ENCODE data around the gene MIEF1.

The MIEF1 gene

GRCh38 chr22:39467390-39467895 lies 34.6 kb upstream of the MIEF1 start:
- no peak overlapping the region for H3K27ac Mint-ChIP-seq
- H3K4me3 Mint-ChIP-seq: no peak overlapping the region
- H3K4me1 Mint-ChIP-seq (ENCODE audit: low read depth): peaks cover 12% of the 10 kb centered on the region
- no peaks in the 10 kb centered on the region for H3K9me3 Mint-ChIP-seq (ENCODE audit: low read depth)
- no peaks in the 10 kb centered on the region for H3K27me3 Mint-ChIP-seq
- no peaks in the 10 kb centered on the region for H3K36me3 Mint-ChIP-seq

GRCh38 chr22:39468487-39469325 lies 33.4 kb upstream of the MIEF1 start:
- Mint-ChIP-seq H3K27me3 (no peaks in the 10 kb centered on the region), H3K36me3 (no peaks in the 10 kb centered on the region), H3K4me1 (ENCODE audit: low read depth) (peaks cover 20% of the 10 kb centered on the region), H3K4me3 (no peak overlapping the region), H3K9me3 (ENCODE audit: low read depth) (no peaks in the 10 kb centered on the region), H3K27ac (no peak overlapping the region)

GRCh38 chr22:39469326-39469680 lies 32.8 kb upstream of the MIEF1 start:
- no peaks in the 10 kb centered on the region for H3K9me3 Mint-ChIP-seq (ENCODE audit: low read depth)
- no peak overlapping the region for H3K27ac Mint-ChIP-seq
- H3K36me3 Mint-ChIP-seq: no peaks in the 10 kb centered on the region
- no peaks in the 10 kb centered on the region for H3K27me3 Mint-ChIP-seq
- H3K4me1 Mint-ChIP-seq (ENCODE audit: low read depth): peaks cover 20% of the 10 kb centered on the region
- no peak overlapping the region for H3K4me3 Mint-ChIP-seq

- Mint-ChIP-seq H3K27me3 (no peaks in the 10 kb centered on the region), H3K4me3 (no peak overlapping the region), H3K9me3 (ENCODE audit: low read depth) (no peaks in the 10 kb centered on the region), H3K36me3 (no peaks in the 10 kb centered on the region), H3K27ac (no peak overlapping the region), H3K4me1 (ENCODE audit: low read depth) (peaks cover 20% of the 10 kb centered on the region)
These were observed 32.2 kb upstream of the MIEF1 start for GRCh38 chr22:39469681-39470450.

GRCh38 chr22:39470451-39471291 lies 31.4 kb upstream of the MIEF1 start:
- no peak overlapping the region for H3K27ac Mint-ChIP-seq
- no peaks in the 10 kb centered on the region for H3K9me3 Mint-ChIP-seq (ENCODE audit: low read depth)
- H3K36me3 Mint-ChIP-seq: no peaks in the 10 kb centered on the region
- no peak overlapping the region for H3K4me3 Mint-ChIP-seq
- H3K27me3 Mint-ChIP-seq: no peaks in the 10 kb centered on the region
- H3K4me1 Mint-ChIP-seq (ENCODE audit: low read depth): peaks cover 20% of the 10 kb centered on the region

GRCh38 chr22:39471381-39472141 lies 30.5 kb upstream of the MIEF1 start:
- no peaks in the 10 kb centered on the region for H3K9me3 Mint-ChIP-seq (ENCODE audit: low read depth)
- H3K4me1 Mint-ChIP-seq (ENCODE audit: low read depth): peaks cover 20% of the 10 kb centered on the region
- no peaks in the 10 kb centered on the region for H3K36me3 Mint-ChIP-seq
- H3K27me3 Mint-ChIP-seq: no peaks in the 10 kb centered on the region
- H3K4me3 Mint-ChIP-seq: no peak overlapping the region
- no peak overlapping the region for H3K27ac Mint-ChIP-seq

GRCh38 chr22:39472570-39473556 lies 29.2 kb upstream of the MIEF1 start:
- Mint-ChIP-seq H3K36me3 (no peaks in the 10 kb centered on the region), H3K27me3 (no peaks in the 10 kb centered on the region), H3K4me1 (ENCODE audit: low read depth) (peaks cover 20% of the 10 kb centered on the region), H3K4me3 (no peak overlapping the region), H3K9me3 (ENCODE audit: low read depth) (no peaks in the 10 kb centered on the region), H3K27ac (no peak overlapping the region)

- Mint-ChIP-seq H3K4me3 (no peak overlapping the region), H3K27me3 (no peaks in the 10 kb centered on the region), H3K9me3 (ENCODE audit: low read depth) (no peaks in the 10 kb centered on the region), H3K36me3 (no peaks in the 10 kb centered on the region), H3K27ac (no peak overlapping the region), H3K4me1 (ENCODE audit: low read depth) (peaks cover 20% of the 10 kb centered on the region)
These were observed 28.2 kb upstream of the MIEF1 start for GRCh38 chr22:39473851-39474250.

- Mint-ChIP-seq H3K27ac (no peak overlapping the region), H3K4me1 (ENCODE audit: low read depth) (peaks cover 20% of the 10 kb centered on the region), H3K36me3 (no peaks in the 10 kb centered on the region), H3K4me3 (no peak overlapping the region), H3K9me3 (ENCODE audit: low read depth) (no peaks in the 10 kb centered on the region), H3K27me3 (no peaks in the 10 kb centered on the region)
These were observed 27.6 kb upstream of the MIEF1 start for GRCh38 chr22:39474351-39475111.

GRCh38 chr22:39475337-39475736 lies 26.8 kb upstream of the MIEF1 start:
- H3K4me3 Mint-ChIP-seq: no peak overlapping the region
- H3K27ac Mint-ChIP-seq: no peak overlapping the region
- H3K9me3 Mint-ChIP-seq (ENCODE audit: low read depth): no peaks in the 10 kb centered on the region
- H3K27me3 Mint-ChIP-seq: no peaks in the 10 kb centered on the region
- H3K36me3 Mint-ChIP-seq: no peaks in the 10 kb centered on the region
- peaks cover 20% of the 10 kb centered on the region for H3K4me1 Mint-ChIP-seq (ENCODE audit: low read depth)

- Mint-ChIP-seq H3K27ac (no peak overlapping the region), H3K36me3 (no peaks in the 10 kb centered on the region), H3K27me3 (no peaks in the 10 kb centered on the region), H3K9me3 (ENCODE audit: low read depth) (no peaks in the 10 kb centered on the region), H3K4me1 (ENCODE audit: low read depth) (peaks cover 20% of the 10 kb centered on the region), H3K4me3 (no peak overlapping the region)
These were observed 26.2 kb upstream of the MIEF1 start for GRCh38 chr22:39475902-39476301.

- Mint-ChIP-seq H3K9me3 (ENCODE audit: low read depth) (no peaks in the 10 kb centered on the region), H3K27ac (no peak overlapping the region), H3K36me3 (no peaks in the 10 kb centered on the region), H3K4me1 (ENCODE audit: low read depth) (peaks cover 15% of the 10 kb centered on the region), H3K27me3 (no peaks in the 10 kb centered on the region), H3K4me3 (no peak overlapping the region)
These were observed 25.4 kb upstream of the MIEF1 start for GRCh38 chr22:39476664-39477063.

- Mint-ChIP-seq H3K9me3 (ENCODE audit: low read depth) (no peaks in the 10 kb centered on the region), H3K36me3 (no peaks in the 10 kb centered on the region), H3K4me1 (ENCODE audit: low read depth) (peaks cover 6% of the 10 kb centered on the region), H3K27me3 (no peaks in the 10 kb centered on the region), H3K27ac (no peak overlapping the region), H3K4me3 (no peak overlapping the region)
These were observed 24.5 kb upstream of the MIEF1 start for GRCh38 chr22:39477542-39477941.
